HCT116 (cell line): ENCODE data around the gene UBE3D.

Source experiments
- ATF3 ChIP-seq: IDR thresholded peaks from 2 replicates; pipeline ENCODE4 v1.6.1; 2012
- CBX3 ChIP-seq: IDR thresholded peaks from 2 replicates; pipeline ENCODE4 v1.6.1; 2012; ENCODE audit warnings: low read depth
- CEBPB ChIP-seq: IDR thresholded peaks from 2 replicates; pipeline ENCODE4 v1.6.1; 2012; ENCODE audit warnings: low read depth
- CTCF ChIP-seq, 3 experiments: fragments of 200-600 bp in 1 of 3; sonication (generic) in 1 of 3; IDR thresholded peaks in 2 of 3; conservative IDR thresholded peaks in 1 of 3; 2 replicates each; pipeline ENCODE4 v1.5.1; 2012 to 2017; ENCODE audit warnings: low read depth in 2 of 3, low read length in 2 of 3, antibody characterized with exemption in 1 of 3, borderline replicate concordance in 1 of 3, control low read depth in 1 of 3, mild to moderate bottlenecking in 1 of 3, mixed read lengths in 1 of 3, mixed run types in 1 of 3, moderate library complexity in 1 of 3; ENCODE audit not compliant: insufficient read depth in 1 of 3
- EGR1 ChIP-seq: IDR thresholded peaks from 2 replicates; pipeline ENCODE4 v1.6.1; 2012; ENCODE audit warnings: low read depth
- EZH2 ChIP-seq: fragments of 200-600 bp; sonication (generic); IDR thresholded peaks from 2 replicates; pipeline ENCODE4 v1.6.1; 2017; ENCODE audit warnings: antibody characterized with exemption, mixed run types
- MAX ChIP-seq: IDR thresholded peaks from 2 replicates; pipeline ENCODE4 v1.6.1; 2012
- POLR2A ChIP-seq: IDR thresholded peaks from 2 replicates; pipeline ENCODE4 v1.7.0; 2011; ENCODE audit warnings: borderline replicate concordance; ENCODE audit not compliant: insufficient read depth, insufficient read length; ENCODE audit errors: extremely low read depth
- POLR2AphosphoS5 ChIP-seq: IDR thresholded peaks from 2 replicates; pipeline ENCODE4 v1.6.1; 2011; ENCODE audit warnings: mild to moderate bottlenecking, low read depth, low read length, moderate library complexity
- RAD21 ChIP-seq: IDR thresholded peaks from 2 replicates; pipeline ENCODE4 v1.6.1; 2012; ENCODE audit warnings: low read depth, mild to moderate bottlenecking
- SRF ChIP-seq: IDR thresholded peaks from 2 replicates; pipeline ENCODE4 v1.6.1; 2012; ENCODE audit warnings: low read depth
- ZBTB33 ChIP-seq: IDR thresholded peaks from 2 replicates; pipeline ENCODE4 v1.6.1; 2011; ENCODE audit warnings: mild to moderate bottlenecking, low read length, moderate library complexity; ENCODE audit not compliant: insufficient replicate concordance; ENCODE audit errors: extremely low read depth
- ZFX ChIP-seq: fragments of 450-650 bp; IDR thresholded peaks from 2 replicates; pipeline ENCODE4 v1.6.1; 2017
- ZNF274 ChIP-seq: fragments of 200-500 bp; sonication (Bioruptor generic); IDR thresholded peaks from 2 replicates; pipeline ENCODE4 v1.6.1; 2014; ENCODE audit warnings: mild to moderate bottlenecking, low read depth, low read length, inconsistent platforms

GRCh38 chr6:82893889-82894652 is 171.6 kb downstream of the UBE3D start:
- no peak for TF ChIP-seq POLR2AphosphoS5
- no peak for TF ChIP-seq CTCF (IDR thresholded peaks at IDR 0.05 in 2 of 3, conservative IDR thresholded peaks at IDR 0.05 in 1 of 3; ENCODE audit: borderline replicate concordance in 1 of 3, insufficient read depth in 1 of 3, low read depth in 2 of 3, low read length in 2 of 3)
- no peak for TF ChIP-seq ZBTB33
- no peak for TF ChIP-seq ATF3
- TF ChIP-seq EZH2: no peak
- no peak for TF ChIP-seq CEBPB
- no peak for TF ChIP-seq RAD21
- no peak for TF ChIP-seq POLR2A
- TF ChIP-seq EGR1: no peak
- TF ChIP-seq ZFX: no peak
- TF ChIP-seq ZNF274: no peak
- TF ChIP-seq SRF: no peak
- TF ChIP-seq MAX: no peak
- TF ChIP-seq CBX3: no peak
